ENCODE measurements around the gene COL6A2. TPM values are rescaled to one million over a fixed set of nuclear protein-coding genes. Genes with fewer than 3 reads are reported as not detected.

Gene COL6A2
- total and polyA plus RNA-seq, 2 of the 4 experiments (the other 2 are of a cell fraction), result 208 to 1,065 TPM

DNA sequence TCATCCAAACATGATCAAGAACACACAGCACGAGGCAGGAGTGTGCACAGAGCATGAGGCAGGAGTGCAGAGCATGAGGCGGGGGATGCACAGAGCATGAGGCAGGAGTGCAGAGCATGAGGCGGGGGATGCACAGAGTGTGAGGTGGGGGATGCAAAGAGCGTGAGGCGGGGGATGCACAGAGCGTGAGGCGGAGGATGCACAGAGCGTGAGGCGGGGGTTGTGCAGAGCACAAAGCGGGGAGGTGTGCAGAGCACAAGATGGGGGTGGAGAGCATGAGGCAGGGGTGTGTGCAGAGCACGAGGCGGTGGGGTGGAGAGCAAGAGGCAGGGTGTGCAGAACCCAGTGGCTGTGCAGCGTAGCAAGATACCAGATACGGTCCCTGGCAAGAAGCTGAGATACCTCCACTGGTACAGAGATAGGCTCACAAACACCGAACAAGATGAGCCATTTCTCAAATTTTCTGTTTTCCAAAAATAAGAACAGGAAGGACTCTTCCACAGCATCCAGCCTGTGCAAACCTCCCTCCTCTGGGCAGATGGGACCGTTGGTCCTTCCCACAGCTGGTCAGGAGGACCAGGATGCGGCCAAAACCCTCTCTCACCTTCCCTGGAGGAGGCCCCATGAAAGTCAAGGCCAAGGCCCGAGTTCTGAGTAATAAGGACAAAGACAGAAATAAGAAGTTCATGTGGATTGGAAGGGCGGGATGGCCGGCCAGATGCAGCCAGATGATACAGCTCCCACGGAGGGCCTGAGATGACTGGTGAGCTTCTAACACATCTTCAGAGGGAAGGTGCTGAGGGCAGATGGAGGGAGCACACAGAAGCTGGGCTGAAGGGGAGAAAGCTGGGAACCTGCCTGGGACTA, 74.3 kb downstream of the COL6A2 start:
- WGBS, 2 experiments (ENCODE audit: extremely low coverage in 2 of 2, insufficient read length in 1 of 2), result 88% methylated on average over 9 of the region's 21 CpGs; no CpG with 5 or more reads in 1 of the 2 experiments

More for the DNA sequence above, 74.3 kb downstream of the COL6A2 start:
- no TSS peak for BruUV-seq (replicated peaks)
- no peak overlapping the region for H3K9ac ChIP-seq (ENCODE audit: low read depth, low read length)
- no peak overlapping the region for H3K56ac ChIP-seq (ENCODE audit: extremely low read depth, insufficient read depth, low read length)
- H4K91ac ChIP-seq (ENCODE audit: insufficient read depth, low read depth, low read length), result no peak overlapping the region
- no peak overlapping the region for H3K4me3 ChIP-seq (ENCODE audit: insufficient read depth, low read depth, low read length)
- no peak overlapping the region for H2BK120ac ChIP-seq (ENCODE audit: low read depth, low read length)
- no peak overlapping the region for H3K27ac ChIP-seq (ENCODE audit: insufficient read depth, low read length)
- dilution Hi-C loops (cut with HindIII; ENCODE audit: low sequenced_read_pairs, unreplicated experiment) (no loop called here), intact Hi-C loops (cut with micrococcal nuclease) (no loop called here), in situ Hi-C loops (cut with MboI; ENCODE audit: low sequenced_read_pairs) (no loop called here)
- H3K4me1 ChIP-seq (ENCODE audit: control insufficient read depth, insufficient read depth, low read length), result no peaks in the 10 kb centered on the region
- no peaks in the 10 kb centered on the region for H3K79me1 ChIP-seq (ENCODE audit: low read depth in 1 of 2, low read length in 2 of 2)
- H3K27me3 ChIP-seq (ENCODE audit: control insufficient read depth, insufficient read depth, low read length), result no peaks in the 10 kb centered on the region
- H2BK15ac ChIP-seq (ENCODE audit: low read depth, low read length), result no peak overlapping the region
- H3K14ac ChIP-seq (replicated peaks; ENCODE audit: low read depth, low read length), result no peak overlapping the region
- H3K9me3 ChIP-seq (ENCODE audit: control insufficient read depth, insufficient read depth, low read length), result peaks cover 12% of the 10 kb centered on the region
- no peak overlapping the region for H3K4me2 ChIP-seq (ENCODE audit: low read depth, low read length)
- CTCF ChIA-PET, result no interaction called here
- no peak for DNase-seq
- no peak overlapping the region for H2BK20ac ChIP-seq (ENCODE audit: low read depth, low read length)
- H2AK9ac ChIP-seq (replicated peaks; ENCODE audit: low read depth, low read length, poor library complexity), result no peak overlapping the region
- no peak overlapping the region for H3K23ac ChIP-seq (ENCODE audit: low read depth, low read length)
- H2AK5ac ChIP-seq (ENCODE audit: low read depth, low read length), result no peak overlapping the region
- no peak overlapping the region for H2BK5ac ChIP-seq (ENCODE audit: low read depth, low read length, poor library complexity, severe bottlenecking)
- H2AFZ ChIP-seq (replicated peaks; ENCODE audit: low read length, poor library complexity), result no peak overlapping the region
- TF ChIP-seq, protein P1, sequence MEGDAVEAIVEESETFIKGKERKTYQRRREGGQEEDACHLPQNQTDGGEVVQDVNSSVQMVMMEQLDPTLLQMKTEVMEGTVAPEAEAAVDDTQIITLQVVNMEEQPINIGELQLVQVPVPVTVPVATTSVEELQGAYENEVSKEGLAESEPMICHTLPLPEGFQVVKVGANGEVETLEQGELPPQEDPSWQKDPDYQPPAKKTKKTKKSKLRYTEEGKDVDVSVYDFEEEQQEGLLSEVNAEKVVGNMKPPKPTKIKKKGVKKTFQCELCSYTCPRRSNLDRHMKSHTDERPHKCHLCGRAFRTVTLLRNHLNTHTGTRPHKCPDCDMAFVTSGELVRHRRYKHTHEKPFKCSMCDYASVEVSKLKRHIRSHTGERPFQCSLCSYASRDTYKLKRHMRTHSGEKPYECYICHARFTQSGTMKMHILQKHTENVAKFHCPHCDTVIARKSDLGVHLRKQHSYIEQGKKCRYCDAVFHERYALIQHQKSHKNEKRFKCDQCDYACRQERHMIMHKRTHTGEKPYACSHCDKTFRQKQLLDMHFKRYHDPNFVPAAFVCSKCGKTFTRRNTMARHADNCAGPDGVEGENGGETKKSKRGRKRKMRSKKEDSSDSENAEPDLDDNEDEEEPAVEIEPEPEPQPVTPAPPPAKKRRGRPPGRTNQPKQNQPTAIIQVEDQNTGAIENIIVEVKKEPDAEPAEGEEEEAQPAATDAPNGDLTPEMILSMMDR (conservative IDR thresholded peaks at IDR 0.05; ENCODE audit: low read depth, low read length), result no peak
- TF ChIP-seq, protein P2, sequence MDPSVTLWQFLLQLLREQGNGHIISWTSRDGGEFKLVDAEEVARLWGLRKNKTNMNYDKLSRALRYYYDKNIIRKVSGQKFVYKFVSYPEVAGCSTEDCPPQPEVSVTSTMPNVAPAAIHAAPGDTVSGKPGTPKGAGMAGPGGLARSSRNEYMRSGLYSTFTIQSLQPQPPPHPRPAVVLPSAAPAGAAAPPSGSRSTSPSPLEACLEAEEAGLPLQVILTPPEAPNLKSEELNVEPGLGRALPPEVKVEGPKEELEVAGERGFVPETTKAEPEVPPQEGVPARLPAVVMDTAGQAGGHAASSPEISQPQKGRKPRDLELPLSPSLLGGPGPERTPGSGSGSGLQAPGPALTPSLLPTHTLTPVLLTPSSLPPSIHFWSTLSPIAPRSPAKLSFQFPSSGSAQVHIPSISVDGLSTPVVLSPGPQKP (IDR thresholded peaks at IDR 0.05; ENCODE audit: borderline replicate concordance, low read depth, low read length), result no peak
- TF ChIP-seq RFX5 (IDR thresholded peaks at IDR 0.05; ENCODE audit: low read depth, low read length), result no peak
- TF ChIP-seq FOS (IDR thresholded peaks at IDR 0.05; ENCODE audit: low read depth, low read length), result no peak
- no peak for TF ChIP-seq NFE2L2 (IDR thresholded peaks at IDR 0.05; ENCODE audit: low read depth, low read length)
- TF ChIP-seq MAZ (IDR thresholded peaks at IDR 0.05; ENCODE audit: borderline replicate concordance, low read depth, low read length), result no peak
- TF ChIP-seq RAD21 (IDR thresholded peaks at IDR 0.05; ENCODE audit: low read length), result no peak
- POLR2A ChIA-PET (ENCODE audit: unreplicated experiment), result no interaction called here
- no peak overlapping the region for H4K5ac ChIP-seq (ENCODE audit: low read depth, low read length)
- no peak overlapping the region for H3K4ac ChIP-seq (ENCODE audit: low read depth, low read length)
- H4K20me1 ChIP-seq (ENCODE audit: insufficient read depth, low read length), result no peaks in the 10 kb centered on the region
- no peaks in the 10 kb centered on the region; the same call in 1 of the 2 replicates for H3K36me3 ChIP-seq (ENCODE audit: control insufficient read depth, insufficient read depth, low read length)
- H4K8ac ChIP-seq (ENCODE audit: low read depth in 2 of 2, low read length in 2 of 2), result no peak overlapping the region
- H3K9me1 ChIP-seq (ENCODE audit: insufficient read depth, low read length), result no peaks in the 10 kb centered on the region
- ATAC-seq (ENCODE audit: low read depth), result no peak
- H3K18ac ChIP-seq (ENCODE audit: low read depth, low read length), result no peak overlapping the region
